Colonic mucosa (tissue), 4 donors: ENCODE data around the gene ORC4. TPM values are rescaled to one million over a fixed set of nuclear protein-coding genes. Genes with fewer than 3 reads are reported as not detected.
A peak's percentile ranks its signal among the peaks of the same experiment; 100 is the strongest.
"Not testable (repeated sequence)": the region's sequence is repeated elsewhere in the genome, so short reads cannot be mapped to it uniquely, and the experiment has no call there.

Experiments
- DNase-seq: peaks from one replicate; pipeline ENCODE4 v3.0.0-alpha.2; 2020
- H3K27ac ChIP-seq: fragments of 200-600 bp; one replicate; pipeline ENCODE4 v1.8.0; 2021
- H3K27me3 ChIP-seq: fragments of 200-600 bp; one replicate; pipeline ENCODE4 v1.8.0; 2021
- H3K36me3 ChIP-seq: fragments of 200-600 bp; one replicate; pipeline ENCODE4 v1.8.0; 2021
- H3K4me1 ChIP-seq: fragments of 200-600 bp; one replicate; pipeline ENCODE4 v1.8.0; 2021; ENCODE audit warnings: mild to moderate bottlenecking
- H3K4me3 ChIP-seq: fragments of 200-600 bp; one replicate; pipeline ENCODE4 v1.8.0; 2021
- H3K9ac ChIP-seq, 2 donors: one replicate each; pipeline ENCODE4 v1.7.0; 2013; ENCODE audit warnings: control low read depth in 2 of 2, low read depth in 2 of 2, low read length in 2 of 2
- H3K9me3 ChIP-seq: fragments of 200-600 bp; one replicate; pipeline ENCODE4 v1.8.0; 2021
- intact Hi-C: fragments of 100-400 bp; cut with DNase I; formaldehyde crosslinking; loops from one replicate; pipeline ENCODE4 v1.14.1; 2022
- total RNA-seq, 2 donors: library from RNA; stranded (reverse); fragmentation: NEBNext Ultra II Directional in 1 of 2; extraction: Animal tissue kit (Norgen Biotek cat#: 25700) in 1 of 2; gene quantifications; one replicate each; pipeline ENCODE4 v1.2.1, GENCODE V29; 2021
- TF ChIP-seq, protein P1 (sequence below): fragments of 200-600 bp; IDR thresholded peaks from one replicate; pipeline ENCODE4 v1.8.0; 2022; ENCODE audit warnings: antibody characterized with exemption, mild to moderate bottlenecking
- donor health status: healthy.
- donor health status: DM: no; HTN: no; CAD: no.
- donor health status: DM: no; HTN: no; CAD: no.

The ORC4 gene
- total RNA-seq, 2 donors from 2014 or later, result 42.0 to 42.3 TPM

DNA sequence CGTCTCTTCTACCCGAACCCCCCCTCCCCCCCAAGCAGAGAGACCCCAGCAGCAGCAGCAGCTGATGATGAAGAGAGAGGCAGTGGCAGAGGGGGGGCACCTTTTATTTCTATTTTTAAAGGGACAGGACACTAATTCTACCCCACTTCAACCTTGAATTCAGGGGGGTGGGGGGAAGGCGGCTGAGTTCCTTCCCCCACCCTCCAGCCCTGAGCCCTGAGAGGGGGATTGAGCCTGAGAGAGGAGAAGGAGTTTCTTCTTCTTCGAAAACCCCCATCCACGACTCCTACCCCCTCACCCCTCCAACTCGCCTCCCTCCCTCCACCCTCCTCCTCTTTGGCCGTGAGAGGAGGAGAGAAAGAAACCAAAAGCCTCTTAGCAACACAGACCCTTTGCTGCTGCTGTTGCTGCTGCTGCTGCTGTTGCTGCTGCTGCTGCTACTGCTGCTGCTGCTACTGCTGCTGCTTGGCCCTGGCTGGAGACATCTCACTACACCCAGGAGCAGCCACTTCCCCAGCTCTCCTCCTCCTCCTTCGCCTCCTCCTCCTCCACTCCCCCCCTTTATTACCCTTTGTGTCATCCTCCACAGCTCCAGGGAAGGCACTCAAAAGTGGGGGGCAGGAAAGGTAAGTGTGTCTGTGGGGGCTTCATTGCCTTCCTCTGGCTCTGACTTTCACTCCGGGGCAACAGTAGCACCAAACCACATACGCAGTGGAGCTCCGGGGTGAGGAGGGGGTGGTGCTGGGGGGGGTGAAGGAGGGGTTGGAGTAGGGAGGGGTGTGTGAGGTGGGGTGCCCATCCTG lies 723 bp upstream of the ORC4 start, which contains the start of gene MBD5:
MBD5 (plus strand) TSS at position 33 of the 803 bp plus-strand sequence.
- Histone ChIP-seq H3K4me1 (no peaks in the 10 kb centered on the region), H3K9ac (peak within 1 kb of the TSS; percentile 92 to 96), H3K27ac (peak within 1 kb of the TSS; percentile 91), H3K4me3 (peak within 1 kb of the TSS; percentile 79), H3K27me3 (no peaks in the 10 kb centered on the region), H3K9me3 (no peaks in the 10 kb centered on the region), H3K36me3 (no peaks in the 10 kb centered on the region)
- intact Hi-C loops, result no loop called here
- TF ChIP-seq, protein P1, sequence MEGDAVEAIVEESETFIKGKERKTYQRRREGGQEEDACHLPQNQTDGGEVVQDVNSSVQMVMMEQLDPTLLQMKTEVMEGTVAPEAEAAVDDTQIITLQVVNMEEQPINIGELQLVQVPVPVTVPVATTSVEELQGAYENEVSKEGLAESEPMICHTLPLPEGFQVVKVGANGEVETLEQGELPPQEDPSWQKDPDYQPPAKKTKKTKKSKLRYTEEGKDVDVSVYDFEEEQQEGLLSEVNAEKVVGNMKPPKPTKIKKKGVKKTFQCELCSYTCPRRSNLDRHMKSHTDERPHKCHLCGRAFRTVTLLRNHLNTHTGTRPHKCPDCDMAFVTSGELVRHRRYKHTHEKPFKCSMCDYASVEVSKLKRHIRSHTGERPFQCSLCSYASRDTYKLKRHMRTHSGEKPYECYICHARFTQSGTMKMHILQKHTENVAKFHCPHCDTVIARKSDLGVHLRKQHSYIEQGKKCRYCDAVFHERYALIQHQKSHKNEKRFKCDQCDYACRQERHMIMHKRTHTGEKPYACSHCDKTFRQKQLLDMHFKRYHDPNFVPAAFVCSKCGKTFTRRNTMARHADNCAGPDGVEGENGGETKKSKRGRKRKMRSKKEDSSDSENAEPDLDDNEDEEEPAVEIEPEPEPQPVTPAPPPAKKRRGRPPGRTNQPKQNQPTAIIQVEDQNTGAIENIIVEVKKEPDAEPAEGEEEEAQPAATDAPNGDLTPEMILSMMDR, result no peak
- DNase-seq, result peak; percentile 43

DNA sequence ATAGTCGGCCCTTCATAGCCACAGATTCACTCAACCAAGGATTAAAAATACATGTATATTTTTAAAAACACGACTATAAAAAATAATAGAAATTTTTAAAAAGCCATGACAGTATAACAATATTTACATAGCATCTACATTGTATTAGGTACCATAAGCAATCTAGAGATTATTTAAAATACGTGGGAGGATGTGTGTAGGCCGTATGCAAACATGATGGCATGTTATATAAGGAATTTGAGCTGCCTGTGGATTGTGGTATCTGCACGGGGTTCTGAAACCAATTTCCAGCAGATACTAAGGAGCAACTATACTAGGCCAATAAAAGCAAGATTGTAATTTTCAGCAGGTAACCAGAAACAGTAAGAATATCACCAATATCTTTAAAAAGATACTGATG lies 5.9 kb downstream of the ORC4 start:
- H3K27ac ChIP-seq, result no peak overlapping the region
- TF ChIP-seq, protein P1, result no peak
- intact Hi-C loops, result no loop called here
- H3K4me3 ChIP-seq, result no peak overlapping the region
- H3K9me3 ChIP-seq, result no peaks in the 10 kb centered on the region
- DNase-seq, result no peak
- no peak overlapping the region for H3K9ac ChIP-seq
- H3K36me3 ChIP-seq, result no peaks in the 10 kb centered on the region
- no peaks in the 10 kb centered on the region for H3K27me3 ChIP-seq
- H3K4me1 ChIP-seq, result no peaks in the 10 kb centered on the region

DNA sequence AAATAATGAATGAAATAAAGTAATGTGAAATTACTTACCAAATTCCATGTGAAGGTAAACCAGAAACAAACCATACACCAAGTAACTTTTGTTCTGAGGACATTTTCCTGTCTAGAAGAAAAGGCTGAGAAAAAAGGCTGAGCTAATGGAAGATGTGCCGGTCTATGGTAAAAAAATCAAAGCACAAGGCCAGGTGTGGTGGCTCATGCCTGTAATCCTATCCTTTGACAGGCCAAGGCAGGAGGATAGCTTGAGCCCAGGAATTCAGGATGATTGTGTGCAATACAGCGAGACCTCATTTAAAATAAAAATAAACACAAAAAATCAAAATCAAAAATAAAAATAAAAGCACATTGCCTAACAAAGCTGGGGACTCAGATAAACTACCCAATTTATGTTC lies 6.7 kb downstream of the ORC4 start:
- intact Hi-C loops, result no loop called here
- no peaks in the 10 kb centered on the region for H3K4me1 ChIP-seq
- no peak for DNase-seq
- H3K9me3 ChIP-seq, result no peaks in the 10 kb centered on the region
- H3K9ac ChIP-seq, result no peak overlapping the region
- H3K27me3 ChIP-seq, result no peaks in the 10 kb centered on the region
- no peak overlapping the region for H3K27ac ChIP-seq
- H3K4me3 ChIP-seq, result no peak overlapping the region
- TF ChIP-seq, protein P1, result no peak
- no peaks in the 10 kb centered on the region for H3K36me3 ChIP-seq

DNA sequence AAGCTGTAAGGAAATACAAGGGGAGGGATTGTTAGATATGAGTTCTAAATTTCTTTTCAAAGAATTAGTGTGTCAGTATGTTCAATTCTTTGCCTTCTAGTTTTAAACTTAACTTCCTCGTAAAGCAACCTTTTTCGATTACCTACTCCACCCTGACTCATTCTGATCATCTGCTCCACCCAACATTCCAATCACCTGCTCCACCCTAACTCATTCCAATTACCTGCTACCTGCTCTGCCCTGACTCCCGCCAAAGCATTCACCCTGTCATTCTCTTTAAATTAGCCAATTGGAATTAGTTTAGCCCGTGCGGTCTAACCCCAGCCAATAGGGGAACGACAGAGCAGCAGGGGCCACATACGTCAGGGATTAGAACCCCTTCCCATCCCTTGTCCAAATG lies 12.1 kb downstream of the ORC4 start:
- H3K9me3 ChIP-seq, H3K36me3 ChIP-seq, DNase-seq, H3K4me3 ChIP-seq, intact Hi-C loops, H3K4me1 ChIP-seq, H3K27ac ChIP-seq, H3K27me3 ChIP-seq, H3K9ac ChIP-seq: not testable (repeated sequence)

DNA sequence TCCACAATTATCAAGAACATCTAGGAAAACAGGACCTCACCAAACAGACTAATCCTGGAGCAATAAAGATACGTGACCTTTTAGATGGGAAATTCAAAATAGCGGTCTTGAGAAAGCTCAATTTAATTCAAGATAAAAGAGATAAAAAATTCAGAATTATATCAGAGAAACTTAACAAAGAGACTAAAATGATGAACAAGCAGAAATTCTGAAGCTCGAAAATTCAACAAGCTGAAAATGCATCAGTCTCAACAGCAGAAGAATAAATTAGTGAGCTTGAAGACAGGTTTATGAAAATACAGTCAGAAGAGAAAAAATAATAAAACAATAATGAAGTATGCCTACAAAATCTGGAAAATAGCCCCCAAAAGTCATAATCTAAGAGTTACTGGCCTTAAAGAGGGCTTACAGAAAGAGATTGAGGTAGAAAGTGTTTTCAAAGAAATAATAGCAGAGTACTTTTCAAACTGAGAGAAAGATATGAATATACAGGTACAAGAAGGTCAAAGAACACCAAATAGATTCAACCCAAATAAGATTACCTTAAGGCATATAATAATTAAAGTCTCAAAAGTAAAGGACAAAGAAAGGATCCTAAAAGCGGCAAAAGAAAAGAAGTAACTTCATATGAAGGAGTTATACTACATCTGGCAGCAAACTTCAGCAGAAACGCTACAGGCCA lies 13.2 kb downstream of the ORC4 start:
- intact Hi-C loops, result no loop called here
- H3K4me3 ChIP-seq, result no peak overlapping the region
- H3K9ac ChIP-seq, result no peak overlapping the region
- no peaks in the 10 kb centered on the region for H3K4me1 ChIP-seq
- H3K9me3 ChIP-seq, result no peaks in the 10 kb centered on the region
- no peak overlapping the region for H3K27ac ChIP-seq
- TF ChIP-seq, protein P1, result no peak
- no peaks in the 10 kb centered on the region for H3K27me3 ChIP-seq
- H3K36me3 ChIP-seq, result no peaks in the 10 kb centered on the region
- DNase-seq, result no peak
